Muscle of back (tissue), 11 donors: ENCODE measurements around the gene ROR1. TPM values are rescaled to one million over a fixed set of nuclear protein-coding genes. Genes with fewer than 3 reads are reported as not detected.

Experiments used
- DNase-seq, 3 donors: peaks; one replicate each; pipeline versions ENCODE4 v3.0.0 to v3.0.0-alpha.2; 2013
- polyA plus RNA-seq, 10 donors: library from polyadenylated mRNA; unstranded; fragments of 120-200 nt; gene quantifications; one replicate each; pipeline ENCODE4 v1.2.1, GENCODE V29; 2013; ENCODE audit not compliant: insufficient read length in 10 of 10

ROR1 gene
- polyA plus RNA-seq, 10 donors = 10.4 to 26.5 (median 14.0) TPM

DNA sequence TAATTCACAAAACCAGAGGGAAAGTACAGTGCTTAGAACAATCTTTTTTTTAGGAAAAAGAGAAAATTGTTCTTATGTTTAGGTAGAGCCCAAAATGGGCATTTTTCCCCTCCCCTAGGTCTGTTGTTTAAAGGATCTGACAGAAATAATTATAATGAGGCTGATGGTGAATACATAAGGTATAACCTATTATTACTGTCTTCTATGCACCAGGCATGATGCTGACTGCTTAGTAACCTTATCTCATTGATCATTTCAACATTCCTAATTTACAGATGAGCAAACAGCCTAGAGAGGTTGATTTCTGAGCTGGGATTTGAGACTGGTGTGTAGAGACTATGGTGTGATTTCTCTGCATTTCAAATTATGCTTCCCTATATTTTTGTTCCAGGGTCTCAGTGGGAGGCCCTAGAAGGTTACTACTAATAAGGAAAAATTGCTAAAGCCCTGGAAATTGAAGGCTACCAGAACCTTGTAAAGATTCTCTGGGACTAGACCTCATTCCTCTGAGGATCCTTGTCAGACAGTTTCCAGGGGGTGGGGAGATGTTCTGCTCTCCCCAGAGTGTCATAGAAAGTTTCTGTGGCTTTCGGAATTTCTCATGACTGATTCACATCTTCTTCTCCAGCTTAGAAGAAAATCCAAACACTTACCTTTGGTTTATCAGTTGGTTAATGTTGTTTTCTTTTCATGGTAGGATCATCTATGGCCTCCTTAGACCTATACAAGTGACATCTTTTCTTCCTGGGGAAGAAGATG is 44.9 kb downstream of the ROR1 start:
- DNase-seq = no peak

DNA sequence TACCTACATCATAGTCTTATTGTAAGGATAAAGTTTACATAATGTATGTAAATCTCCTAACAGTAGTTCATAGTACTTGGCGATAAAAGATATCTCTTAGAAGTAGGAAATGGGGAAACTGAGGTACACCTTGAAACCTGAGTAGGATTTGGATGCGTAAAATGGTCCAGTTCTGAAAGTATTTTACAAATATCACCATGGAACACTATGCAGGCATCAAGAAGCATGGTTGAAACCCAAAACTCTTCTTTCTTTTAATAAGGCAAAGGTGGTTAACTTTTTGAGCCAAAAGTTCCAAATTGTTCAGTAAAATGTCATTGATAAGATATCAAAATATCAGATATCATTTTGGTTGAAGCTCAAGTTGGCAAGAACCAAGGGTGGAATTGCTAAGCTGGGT is 46.0 kb downstream of the ROR1 start:
- DNase-seq = no peak

DNA sequence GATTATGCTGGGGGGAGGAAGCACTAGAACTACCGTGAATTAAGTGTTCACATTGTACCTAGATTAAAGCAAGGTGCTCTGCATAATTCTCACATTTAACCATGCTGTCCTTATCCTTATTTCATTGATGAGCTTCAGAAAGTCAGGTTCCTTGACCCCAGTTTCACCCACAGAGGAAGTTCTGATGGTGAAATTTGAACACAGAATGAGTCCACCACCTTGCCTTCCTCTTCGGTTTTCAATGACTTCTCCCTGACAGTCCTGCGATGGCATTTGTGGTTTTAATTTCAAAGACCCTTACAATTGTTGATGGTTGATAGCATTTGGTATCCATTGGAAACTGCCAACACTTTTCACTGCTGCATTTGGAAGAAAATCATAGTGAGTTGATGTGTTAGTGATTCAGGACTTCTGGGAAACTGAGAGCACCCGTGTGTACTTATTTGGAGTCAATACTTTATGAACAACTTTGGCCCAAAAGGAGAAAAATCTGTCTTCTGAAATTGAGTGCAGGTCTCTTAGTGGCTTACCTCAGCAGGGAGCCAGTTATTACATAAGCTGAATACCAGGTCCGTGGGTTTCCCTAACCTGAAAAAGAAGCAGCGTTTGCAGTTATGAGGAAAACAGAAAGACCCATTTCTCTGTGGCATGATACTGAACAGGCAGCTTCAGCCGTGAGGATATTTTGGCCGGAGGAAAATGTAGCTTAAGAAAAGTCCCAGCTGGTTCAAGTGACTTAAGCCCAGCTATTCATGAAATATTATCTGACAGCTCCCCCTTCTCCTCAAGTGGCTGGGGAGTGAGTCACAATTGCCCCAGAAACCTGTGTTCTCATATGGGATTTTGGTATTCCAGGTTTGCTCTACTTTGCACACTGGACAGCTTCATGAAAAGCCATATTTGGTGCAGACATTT is 47.5 kb downstream of the ROR1 start:
- DNase-seq = no peak

DNA sequence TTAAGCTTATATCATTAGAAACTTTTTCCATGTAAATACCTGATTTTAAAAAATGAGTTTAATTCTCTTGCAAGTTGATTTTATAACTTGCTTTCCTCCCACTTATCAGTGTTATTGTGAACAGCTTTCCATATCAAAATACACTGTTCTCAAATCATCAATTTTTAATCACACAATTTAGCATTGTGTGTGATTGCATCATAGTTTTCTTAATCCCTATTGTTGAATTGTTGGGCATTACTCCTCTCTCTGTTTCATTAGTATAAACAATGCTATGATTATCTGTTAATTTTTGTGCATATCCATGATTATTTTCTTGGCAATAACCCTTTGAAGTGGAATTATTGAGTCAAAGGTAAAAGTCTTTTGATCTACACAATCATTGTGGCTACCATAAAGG is 48.7 kb downstream of the ROR1 start:
- DNase-seq = no peak

DNA sequence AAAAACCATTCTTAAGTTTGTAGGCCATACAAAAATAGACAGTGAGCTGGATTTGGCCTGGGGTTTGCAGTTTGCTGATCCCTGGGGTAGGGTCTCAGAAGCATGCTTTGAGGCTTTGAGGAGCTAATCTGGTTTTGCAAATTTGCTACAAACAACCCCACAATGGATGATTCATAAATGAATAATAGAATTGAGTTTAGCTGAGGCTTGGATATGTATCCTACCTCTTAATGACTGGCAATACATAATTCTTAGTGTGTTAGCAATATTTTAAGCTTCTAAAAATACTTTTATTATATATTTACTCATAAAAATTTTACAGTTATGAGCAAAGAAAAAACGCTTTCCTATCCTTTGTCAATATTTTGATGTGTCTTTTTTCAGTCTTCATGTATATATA is 50.6 kb downstream of the ROR1 start:
- no peak for DNase-seq

DNA sequence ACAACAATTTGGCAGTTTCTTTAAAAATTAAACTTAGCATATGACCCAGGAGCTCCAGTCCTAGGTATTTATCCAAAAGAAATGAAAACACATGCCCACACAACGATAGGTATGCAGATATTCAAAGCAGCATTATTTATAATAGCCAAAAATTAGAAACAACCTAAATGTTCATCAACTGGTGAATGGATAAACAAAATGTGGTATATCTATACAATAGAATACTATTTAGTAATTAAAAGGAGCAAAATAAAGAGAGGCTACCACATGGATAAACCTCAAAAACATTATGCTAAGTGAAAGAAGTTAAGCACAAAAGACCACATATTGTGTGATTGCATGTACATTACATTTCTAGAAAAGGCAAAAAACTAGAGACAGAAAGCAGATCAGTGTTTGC is 51.3 kb downstream of the ROR1 start:
- DNase-seq = no peak

DNA sequence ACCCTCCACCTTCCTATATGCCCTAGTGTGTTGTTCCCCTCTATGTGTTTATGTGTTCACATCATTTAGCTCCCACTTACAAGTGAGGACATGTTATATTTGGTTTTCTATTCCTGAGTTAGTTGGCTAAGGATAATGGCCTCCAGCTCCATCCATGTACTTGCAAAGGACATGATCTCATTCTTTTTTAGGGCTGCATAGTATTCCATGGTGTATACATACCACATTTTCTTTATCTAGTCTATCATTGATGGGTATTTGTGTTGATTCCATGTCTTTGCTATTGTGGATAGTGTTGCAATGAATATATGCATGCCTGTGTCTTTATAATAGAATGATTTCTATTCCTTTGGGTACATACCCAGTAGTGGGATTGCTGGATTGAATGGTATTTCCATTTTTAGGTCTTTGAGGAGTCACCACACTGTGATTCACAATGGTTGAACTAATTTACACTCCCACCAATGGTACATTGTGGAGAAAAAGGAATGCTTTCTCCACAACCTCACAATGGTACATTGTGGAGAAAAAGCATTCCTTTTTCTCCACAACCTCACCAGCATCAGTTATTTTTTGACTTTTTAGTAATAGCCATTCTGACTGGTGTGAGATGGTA is 52.5 kb downstream of the ROR1 start:
- peak in 1 of 3 donors; percentile 89 for DNase-seq

DNA sequence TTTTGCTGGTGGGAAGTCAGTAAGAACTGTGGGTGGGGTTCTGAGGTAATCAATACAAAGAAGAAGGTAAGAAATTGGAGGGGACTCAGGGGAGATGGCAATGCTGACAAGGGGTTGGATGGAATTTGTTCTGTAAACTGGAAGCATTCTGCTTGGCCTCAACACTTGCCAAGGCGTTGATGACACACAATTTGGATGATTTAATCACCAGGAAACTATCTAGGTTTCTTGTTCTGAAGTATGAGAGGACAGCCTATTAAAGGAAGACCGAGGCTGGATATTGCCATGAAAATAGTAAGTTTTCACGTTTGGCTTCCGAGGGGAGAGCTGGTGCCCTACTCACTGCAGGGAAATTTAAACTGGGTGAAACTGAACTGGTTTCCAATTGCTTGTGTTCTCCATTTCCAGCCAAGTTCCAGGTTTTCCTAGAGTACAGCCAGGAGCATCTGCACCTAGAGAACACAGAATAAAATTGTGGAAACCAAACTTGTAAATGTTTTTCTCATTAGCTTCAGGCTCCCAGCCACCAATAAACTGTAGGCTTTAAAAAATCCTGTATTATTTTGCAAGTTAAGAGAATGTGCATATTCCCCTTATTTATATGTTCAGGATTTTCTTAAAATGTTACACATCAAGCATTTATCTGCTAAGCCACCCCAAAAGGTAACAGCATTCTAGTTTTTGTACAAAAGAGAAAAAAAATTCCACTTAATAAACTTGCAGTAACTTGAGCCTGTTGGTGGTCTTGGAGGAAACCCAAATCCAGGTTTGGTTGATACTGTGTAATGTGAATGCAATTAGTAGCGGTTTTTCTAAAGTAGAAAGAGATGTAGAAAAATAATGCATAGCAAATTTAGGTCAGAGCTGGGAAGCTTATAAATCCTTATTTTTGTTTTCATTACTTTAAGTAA is 53.8 kb downstream of the ROR1 start:
- peak; percentile 47 to 77 (median 51) for DNase-seq

DNA sequence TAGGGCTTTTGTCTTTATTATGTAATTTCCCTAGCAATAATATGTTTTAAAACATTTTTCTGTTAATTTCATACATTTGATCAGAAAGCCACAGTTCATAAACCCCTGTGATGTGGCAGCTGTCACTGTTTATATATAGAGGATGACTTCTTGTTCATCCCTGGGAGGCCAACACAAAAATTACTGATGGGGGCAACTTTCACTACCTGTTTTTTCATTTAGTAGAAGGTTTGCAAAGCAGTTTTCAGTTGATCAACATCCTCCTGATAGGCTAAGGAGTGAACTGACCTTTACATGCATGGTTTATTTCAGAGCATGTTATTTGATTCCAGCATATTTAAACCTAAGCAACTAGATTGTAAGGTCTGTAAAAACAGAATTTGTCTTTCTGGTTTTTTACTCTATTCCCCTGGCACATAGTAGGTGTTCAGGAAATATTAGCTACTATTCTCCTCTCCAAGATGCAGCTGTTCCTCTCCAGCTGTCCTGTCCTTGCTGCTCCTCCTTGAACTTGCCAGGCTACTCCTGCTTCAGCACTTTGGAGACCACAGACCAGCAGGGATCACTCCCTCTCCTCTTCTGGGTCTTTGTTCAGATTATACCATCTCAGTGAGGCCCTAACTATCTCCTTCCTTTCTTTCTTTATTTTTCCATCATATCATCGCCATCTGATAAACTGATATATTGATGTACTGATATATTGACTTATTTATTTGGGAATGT is 54.7 kb downstream of the ROR1 start:
- no peak for DNase-seq

DNA sequence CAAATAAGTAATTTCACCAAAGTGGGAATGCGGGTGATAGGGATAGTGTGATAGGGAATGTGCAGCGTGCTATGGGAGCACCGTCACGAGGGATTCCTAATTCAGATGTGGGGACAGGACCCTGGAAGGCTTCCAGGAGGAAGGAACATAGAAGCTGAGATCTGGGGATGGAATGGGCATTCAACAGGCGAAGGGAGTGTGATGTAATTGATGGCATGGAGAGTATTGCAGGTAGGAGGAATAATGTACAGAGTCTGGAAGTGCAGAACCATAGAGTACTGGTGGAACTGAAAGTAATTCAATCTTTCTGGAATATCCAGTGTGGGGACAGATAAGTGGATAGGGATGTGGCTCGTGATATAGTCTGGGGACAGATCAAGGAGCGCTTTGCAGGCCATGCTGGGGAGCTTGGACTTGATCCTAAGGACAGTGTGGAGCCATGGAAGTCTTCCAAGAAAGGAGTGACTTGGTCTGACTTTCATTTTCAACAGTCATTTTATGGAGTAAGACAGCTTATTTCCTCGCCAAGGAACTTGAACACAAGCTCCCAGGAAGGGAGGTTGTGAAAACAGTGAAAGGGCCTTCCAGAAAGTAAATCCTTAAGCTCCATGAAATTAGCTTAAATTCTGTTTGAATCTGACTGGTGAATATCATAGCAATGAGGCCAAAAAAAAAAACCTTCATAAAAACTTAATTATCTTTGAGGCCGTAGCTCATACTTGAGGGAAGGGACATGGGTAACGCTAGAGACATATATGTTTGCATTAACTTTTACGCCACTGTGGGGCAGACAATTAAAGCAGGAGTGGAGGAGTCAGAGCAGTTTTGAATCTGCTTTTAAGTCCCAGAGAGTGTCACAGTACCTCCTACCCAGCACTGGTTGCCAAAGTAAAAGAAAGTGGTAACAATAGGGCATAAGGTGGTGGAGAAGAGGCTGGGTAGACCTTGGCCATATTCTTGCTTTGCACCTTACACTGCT is 55.8 kb downstream of the ROR1 start:
- DNase-seq = peak; percentile 64 to 92 (median 84)

DNA sequence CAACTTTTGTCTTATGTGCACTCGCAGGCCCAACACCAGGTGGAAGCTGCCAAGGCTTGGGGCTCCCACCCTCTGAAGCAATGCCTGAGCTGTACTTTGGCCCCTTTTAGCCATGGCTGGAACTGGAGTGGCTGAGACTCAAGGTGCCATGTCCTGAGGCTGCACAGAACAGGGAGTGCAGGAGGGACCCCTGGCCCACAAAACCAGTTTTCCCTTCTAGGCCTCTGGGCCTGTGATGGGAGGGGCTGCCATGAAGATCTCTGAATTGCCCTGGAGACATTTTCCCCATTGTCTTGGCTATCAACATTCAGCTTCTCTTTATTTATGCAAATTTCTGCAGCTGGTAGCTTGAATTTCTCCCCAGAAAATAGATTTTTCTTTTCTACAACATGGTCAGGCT is 57.6 kb downstream of the ROR1 start:
- no peak for DNase-seq

DNA sequence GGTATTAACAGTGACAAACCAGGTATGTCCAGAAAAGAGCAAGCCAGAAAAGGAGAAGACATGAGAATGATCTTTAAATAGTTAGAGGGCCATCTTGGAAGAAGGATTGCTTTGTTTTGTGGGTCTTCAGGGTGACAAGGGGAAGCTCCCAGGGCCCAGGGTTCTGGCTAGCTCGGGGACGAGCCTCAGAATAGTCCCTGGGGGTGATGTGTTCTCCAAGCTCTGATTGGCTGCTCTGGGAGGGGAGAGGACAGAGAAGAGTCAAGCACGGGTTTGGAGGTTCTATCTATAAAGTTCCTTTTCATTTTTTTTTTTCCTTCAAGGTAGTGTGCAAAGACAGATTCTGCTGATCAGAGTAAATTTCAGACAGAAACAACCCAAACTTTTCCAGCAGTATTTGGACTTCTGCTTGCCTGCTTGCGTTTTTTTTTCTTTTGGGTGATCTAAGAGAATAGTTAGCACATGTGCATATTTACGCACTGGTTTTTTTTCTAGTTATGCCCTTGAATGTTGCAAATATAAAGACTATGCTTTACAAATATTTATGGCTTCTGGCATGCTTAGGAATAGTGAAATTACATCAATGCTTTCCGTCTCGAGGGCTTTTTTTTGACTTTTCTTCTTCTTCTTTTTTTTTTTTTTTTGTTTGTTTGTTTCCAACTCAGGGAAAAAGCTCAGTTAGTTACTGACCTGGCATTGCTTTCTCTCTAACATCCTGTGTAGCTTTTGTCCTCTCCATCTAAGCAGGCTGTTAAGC is 59.7 kb downstream of the ROR1 start:
- DNase-seq = peak in 1 of 3 donors; percentile 73

DNA sequence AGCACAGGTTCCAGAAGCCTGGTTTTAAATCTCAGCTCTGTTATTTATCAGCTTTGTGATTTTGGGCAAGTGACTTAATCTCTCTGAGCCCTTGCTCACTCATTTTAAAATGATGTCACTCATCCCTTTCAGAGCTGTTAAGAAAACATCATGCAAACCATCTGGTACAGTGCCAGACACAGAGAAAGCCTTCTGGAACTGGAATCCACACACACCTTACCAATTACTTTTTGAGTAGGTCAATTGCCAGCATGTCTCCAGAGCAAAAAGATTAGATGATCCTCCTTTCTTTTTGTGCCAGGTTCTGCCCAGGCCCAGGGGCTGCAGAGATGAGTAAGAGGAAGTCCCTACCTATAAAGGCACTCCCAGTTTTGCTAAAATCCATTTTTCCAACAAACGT is 61.3 kb downstream of the ROR1 start:
- DNase-seq = no peak

DNA sequence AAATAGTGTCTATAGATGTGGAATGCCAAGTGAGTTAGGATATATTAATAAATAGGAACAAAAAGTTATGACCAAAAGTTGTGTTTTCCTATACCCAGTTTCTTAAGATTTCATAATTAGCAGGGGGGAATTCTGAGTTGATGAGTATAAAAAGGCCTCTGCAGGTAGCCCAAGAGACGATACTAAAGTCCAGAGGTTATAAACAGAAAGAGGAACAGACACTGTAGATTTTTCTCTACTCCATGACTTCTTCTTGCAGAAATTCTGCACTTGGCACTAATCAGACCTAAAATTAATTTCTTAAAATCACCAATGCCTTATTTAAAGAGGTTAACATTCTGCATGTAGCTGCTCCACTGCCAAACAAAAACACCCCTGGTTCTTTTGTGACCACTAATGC is 62.6 kb downstream of the ROR1 start:
- DNase-seq = no peak

DNA sequence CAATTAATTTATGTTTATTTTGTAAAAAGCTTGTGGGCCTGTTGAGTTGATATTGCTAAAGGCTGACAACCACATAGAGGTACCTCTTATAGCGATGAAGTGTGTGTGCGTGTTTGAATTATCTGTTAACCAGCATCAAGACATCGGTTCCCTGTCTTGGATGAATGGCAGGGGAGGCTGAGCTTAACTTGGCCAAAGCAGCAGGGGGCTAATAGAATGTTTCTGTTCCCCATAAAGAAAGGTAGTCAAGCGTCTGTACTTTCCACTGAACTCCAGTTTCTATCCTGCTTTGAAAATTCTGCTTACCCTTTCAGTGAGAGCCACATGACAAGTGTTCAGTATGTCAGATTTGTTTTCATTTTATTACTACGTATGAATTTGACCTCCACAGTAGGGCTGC is 63.0 kb downstream of the ROR1 start:
- no peak for DNase-seq

DNA sequence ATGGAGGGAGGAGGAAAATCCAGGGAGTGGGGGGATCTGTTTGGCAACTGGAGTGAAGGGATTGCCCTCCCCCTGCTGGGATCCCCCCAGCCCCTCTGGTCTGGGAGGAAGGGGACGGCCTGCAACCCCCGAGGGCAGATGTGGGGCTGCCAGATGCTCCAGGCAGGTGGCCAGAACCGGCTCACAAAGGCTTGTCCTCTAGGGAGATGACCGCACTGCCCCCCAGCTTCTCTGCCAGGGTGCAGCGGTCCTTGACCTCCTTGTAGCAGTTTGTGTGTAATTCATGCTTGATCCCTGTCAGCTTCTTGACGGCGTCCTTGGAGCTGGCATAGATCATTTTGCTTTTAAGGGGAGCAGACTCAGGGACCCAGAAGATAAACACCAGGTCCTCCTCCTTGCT is 69.2 kb downstream of the ROR1 start:
- DNase-seq = no peak

DNA sequence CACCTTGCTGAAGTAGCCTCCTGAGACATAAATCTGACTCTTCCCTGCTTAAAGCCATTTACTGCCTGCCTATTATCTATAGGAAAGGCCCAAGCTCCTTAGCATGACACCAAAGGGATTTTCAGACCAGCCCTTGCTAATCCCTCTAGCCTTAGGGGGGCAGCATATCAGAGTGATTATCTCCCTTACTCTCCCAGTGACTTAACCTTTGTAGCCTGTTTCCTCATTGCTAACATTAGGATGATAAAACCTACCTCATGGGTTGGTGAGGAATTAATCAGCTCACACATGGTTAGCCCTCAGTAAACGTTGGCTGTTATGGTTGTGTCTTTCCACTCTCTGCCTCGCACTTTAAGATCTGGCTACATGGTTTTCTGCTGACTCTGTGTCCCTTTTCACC is 70.1 kb downstream of the ROR1 start:
- DNase-seq = no peak

DNA sequence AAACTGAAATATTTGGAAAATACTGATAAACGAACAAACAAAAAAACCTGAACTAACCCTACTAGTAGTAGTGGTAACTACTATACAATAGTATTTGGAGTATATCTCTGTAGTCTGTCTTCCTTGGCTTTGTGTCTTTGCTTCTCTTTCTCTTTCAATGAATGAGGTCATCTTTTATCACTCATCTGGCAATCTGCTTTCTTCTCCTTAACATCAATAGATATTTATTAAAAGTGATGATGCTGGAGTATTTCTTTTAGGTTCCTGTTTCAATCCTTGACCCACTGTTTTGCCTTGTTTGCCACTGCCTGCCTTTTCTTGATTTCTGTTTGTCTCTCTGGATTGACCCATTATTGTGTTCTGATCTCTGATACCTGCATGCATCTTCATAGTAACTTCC is 71.5 kb downstream of the ROR1 start:
- DNase-seq = no peak
